NCI-H226 (cell line): ENCODE data around the gene CFAP126.
"Not testable (repeated sequence)": the region's sequence is repeated elsewhere in the genome, so short reads cannot be mapped to it uniquely, and the experiment has no call there.

ENCODE experiments used
- DNase-seq: peaks from one replicate; pipeline ENCODE4 v3.0.0-alpha.2; 2015

CFAP126 gene

DNA sequence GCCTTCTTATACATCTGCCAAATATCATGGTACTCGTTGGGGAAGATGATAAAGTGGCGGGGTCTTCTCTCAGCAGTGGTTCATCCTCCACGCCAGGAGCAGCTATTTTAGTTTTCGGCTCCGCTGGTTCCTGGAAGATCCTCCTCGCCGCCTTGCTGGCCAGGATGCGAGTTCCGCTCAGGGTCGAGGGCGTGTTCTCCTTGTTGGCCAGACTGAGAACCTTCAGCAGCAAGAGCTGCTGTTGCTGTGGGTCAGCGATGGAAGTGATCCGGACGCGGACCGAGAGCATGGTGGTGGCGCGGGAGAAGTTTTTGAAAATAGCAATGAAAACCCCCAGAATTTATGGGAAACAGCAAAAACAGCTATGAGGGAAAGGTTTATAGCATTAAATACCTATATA is 11.4 kb upstream of the CFAP126 start:
- DNase-seq = no peak

- no peak for DNase-seq
Observed at GRCh38 chr1:161378014-161378413, 10.3 kb upstream of the CFAP126 start.

DNA sequence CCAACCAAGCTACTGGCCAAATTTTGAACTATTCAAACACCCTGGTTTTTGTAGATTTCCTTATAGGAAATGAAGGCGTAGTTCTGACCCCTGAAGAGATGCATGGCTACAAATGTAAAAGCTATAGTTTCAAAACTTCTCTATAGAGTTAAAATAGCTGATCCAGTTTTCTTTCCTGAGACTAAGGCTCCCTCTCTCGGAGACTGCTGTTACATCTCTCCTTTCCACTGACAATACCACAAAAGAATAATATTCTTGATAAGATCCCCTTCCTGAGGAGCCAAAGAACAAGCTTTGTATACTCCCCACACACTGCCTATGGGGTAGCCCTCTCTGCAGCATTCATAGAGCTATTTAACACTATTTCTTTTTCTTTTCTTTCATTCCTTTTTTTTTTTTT is 6.7 kb upstream of the CFAP126 start:
- DNase-seq = no peak

DNA sequence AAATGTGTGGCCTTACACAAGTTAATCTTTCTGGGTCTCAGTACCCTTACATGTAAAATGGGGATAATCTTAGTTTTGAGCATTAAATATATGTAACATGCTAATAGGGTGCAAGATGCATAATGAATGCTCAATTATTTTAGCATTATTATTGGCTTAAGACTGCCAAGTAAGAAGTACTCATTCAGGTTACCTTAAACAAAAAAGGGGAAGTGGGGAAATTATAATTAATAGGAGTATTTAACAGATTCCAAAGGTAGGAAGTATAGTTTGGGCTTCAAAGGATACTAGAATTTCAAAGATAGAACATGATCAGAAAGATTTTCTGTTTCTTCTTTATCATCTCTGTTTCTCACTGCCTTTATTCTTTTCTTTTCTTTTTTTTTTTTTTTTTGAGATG is 5.8 kb upstream of the CFAP126 start:
- no peak for DNase-seq

DNA sequence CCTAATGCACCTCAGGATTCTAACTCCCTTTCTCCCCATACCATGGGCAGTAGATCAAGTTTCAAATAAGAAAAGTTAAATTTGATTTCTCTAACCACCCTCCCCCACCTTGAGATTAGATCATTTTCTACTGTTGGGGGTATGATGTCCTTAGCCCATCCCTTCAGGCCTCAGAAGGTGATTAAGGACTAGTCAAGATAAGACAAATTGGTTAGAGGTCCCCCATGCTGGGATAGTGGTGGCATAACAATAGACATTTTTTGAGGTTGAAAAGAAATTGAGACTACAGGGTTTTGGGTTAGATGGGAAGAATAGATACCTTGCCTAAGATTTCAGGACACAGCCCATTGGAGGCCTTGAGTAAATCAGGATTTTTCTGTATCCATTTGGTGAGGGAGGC is 2.5 kb downstream of the CFAP126 start:
- no peak for DNase-seq

- no peak for DNase-seq
Observed at GRCh38 chr1:161364332-161364731, 3.3 kb downstream of the CFAP126 start.

DNA sequence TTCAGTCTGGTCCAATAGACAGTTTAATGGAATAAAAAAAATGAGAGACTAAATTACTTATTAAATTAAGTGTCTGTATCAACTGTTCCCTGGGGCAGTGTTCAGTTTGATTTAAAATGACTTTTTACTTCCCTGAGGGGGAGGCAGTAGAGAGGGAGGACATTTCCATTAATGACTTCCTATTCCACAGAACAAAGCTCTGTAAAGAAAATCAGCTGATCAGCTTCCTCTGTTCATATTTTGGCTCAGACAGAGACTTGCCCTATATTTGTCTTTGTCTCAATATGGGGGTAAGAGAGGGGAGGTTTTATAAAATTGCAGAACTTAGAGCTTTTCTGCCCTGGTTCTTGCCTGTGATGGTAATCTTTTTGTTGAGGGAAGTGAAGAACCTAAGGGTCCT is 8.4 kb downstream of the CFAP126 start:
- DNase-seq = no peak

GRCh38 chr1:161357073-161357472 is 10.6 kb downstream of the CFAP126 start:
- no peak for DNase-seq

- DNase-seq = no peak
Observed at GRCh38 chr1:161351482-161351881, 16.2 kb downstream of the CFAP126 start.

DNA sequence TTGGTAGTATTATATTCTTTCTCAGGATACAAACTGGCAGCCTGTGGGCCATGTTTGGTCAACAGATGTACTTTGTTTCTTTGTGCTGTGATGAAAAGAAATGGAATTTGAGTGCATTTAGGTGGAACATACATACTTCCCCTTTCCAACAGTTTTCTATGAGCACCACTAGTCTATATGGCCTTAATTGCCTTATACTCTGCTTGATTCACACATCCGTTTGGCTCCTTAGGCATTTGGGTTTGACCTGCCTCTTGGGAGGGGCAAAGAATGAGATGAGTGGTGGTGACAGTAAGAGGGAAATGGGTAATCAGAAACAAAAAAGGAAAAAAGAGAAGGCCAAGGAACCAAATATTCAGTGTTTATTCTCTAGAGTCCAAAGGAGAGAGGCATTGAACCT is 17.0 kb downstream of the CFAP126 start:
- no peak for DNase-seq

DNA sequence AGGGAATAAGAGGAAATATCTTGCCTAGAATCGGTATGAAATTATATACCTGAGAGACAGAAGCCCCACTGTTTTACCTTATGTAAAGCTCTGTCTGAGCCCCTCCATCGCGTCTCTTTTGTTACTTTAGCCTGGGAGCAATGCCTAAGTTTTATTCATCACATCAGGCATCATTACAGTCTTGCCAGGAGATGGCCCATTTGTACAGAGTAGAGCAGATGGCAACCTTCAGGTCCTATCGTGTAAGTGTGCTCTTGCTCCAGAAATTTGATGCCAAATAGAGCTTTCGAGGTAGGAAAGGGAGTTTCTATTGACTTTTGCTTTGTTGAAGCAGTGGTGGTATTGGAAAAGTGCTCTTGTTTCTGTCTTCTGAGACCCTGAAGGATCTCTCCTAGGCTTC is 24.9 kb downstream of the CFAP126 start:
- DNase-seq = no peak

DNA sequence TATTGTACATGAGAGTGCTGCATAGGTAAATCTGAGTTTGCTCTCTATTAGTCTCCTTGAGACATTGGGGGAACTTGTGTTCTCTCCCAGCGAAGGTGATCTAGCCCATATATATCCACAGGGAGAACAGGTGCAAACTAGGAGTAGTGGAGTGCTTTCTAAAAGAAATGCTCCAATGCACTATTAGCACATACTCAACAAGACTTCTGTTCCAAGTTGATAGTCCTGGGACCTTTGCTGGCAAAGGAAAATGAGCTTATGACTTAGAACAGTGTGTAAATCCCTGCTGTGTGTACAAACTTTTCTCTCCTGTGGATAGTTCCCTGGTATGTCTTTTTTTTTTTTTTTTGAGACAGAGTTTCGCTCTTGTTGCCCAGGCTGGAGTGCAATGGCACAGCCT is 25.5 kb downstream of the CFAP126 start:
- DNase-seq = no peak

- DNase-seq = no peak
Observed at GRCh38 chr1:161335796-161336195, 31.9 kb downstream of the CFAP126 start.

DNA sequence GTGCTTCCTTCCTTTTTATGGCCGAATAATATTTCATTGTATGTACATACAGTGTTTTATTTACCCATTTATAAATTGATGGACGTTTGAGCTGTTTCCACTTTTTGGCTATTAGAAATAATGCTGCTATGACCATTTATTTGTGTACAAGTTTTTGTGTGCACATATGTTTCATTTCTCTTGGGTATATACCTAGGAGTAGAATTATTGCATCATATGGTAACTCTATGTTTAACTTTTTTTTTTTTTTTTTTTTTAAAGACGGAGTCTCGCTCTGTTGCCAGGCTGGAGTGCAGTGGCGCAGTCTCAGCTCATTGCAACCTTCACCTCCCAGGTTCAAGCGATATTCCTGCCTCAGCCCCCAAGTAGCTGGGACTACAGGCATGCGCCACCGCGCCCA is 34.5 kb downstream of the CFAP126 start:
- DNase-seq = no peak

GRCh38 chr1:161330346-161330745 is 37.3 kb downstream of the CFAP126 start:
- DNase-seq = no peak

DNA sequence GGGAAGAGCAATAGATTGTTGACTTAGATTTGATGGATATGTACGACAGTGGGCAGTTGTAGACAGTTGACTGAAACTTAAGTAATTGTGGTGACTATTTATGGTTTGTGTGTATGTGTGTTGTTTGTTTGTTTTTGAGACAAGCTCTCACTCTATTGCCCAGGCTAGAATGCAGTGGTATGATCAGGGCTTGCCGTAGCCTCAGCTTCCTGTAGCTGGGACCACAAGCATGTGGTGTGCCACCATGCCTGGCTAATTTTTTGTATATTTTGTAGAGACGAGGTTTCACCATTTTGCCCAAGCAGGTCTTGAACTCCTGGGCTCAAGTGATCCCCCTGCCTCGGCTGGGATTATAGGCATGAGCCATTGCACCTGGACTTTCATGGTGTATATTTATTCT is 43.7 kb downstream of the CFAP126 start:
- DNase-seq = no peak

DNA sequence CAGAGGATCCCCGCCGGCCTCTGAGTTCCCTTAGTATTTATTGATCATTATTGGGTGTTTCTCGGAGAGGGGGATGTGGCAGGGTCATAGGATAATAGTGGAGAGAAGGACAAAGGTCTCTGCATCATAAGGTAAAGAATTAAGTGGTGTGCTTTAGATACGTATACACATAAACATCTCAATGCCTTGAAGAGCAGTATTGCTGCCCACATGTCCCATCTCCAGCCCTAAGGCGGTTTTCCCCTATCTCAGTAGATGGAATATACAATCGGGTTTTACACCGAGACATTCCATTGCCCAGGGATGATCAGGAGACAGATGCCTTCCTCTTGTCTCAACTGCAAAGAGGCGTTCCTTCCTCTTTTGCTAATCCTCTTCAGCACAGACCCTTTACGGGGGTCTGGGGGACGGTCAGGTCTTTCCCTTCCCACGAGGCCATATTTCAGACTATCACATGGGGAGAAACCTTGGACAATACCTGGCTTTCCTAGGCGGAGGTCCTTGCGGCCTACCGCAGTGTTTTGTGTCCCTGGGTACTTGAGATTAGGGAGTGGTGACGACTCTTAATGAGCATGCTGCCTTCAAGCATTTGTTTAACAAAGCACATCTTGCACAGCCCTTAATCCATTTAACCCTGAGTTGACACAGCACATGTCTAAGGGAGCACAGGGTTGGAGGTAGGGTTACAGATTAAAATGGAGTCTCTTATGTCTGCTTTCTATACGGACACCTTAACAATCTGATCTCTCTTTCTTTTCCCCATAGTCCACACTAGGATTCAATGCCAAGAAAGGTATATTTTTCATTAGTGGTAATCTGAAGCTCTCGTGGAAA is 51.6 kb downstream of the CFAP126 start:
- DNase-seq = not testable (repeated sequence)
